Activated T-cell treated with anti-CD3 and anti-CD28 coated beads for 1 hour (primary cell): ENCODE results near the gene PLCL2.

ENCODE experiments used
- DNase-seq: peaks from one replicate; pipeline ENCODE4 v3.0.0-alpha.2; 2020; ENCODE audit warnings: low read depth

PLCL2 gene

DNA sequence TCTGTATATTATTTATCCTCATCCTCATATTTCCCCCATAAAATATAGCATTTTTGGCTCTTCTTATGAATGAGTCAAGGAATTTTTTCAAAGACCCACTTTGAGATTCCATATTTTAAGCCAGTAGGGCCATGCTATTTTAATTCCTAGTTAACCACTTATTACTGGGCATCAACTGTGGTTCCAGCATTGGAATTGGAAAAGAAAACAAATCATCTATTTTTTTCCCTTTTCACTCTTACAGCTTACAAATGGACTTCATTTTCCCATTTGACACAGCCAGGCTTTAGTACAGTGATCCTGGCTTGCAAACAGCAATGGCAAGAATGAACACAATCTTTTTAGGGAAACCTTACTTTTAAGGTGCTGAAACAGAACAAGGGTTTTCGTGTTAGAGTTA lies 19.4 kb upstream of the PLCL2 start:
- DNase-seq: no peak

DNA sequence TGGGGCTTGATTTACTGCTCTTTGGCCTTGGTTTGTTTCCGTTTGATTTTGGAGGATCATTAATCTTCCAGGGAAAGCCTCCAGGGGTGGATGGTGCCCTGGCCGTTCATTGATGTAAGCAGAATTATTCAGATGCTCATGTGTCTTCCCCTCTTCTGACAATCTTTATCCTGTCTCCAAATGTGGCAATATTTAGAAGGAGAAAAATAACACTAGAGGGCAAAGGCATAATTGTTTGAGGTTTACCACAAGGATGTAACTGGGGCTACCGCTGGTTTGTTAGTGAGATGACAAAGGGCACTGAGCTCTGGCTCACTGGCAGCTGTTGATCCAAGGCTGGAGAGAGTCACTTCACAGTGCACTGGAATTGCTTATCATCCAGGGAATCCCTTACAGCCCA lies 18.2 kb upstream of the PLCL2 start:
- DNase-seq: no peak

GRCh38 chr3:16868513-16868912 lies 16.2 kb upstream of the PLCL2 start:
- no peak for DNase-seq

DNA sequence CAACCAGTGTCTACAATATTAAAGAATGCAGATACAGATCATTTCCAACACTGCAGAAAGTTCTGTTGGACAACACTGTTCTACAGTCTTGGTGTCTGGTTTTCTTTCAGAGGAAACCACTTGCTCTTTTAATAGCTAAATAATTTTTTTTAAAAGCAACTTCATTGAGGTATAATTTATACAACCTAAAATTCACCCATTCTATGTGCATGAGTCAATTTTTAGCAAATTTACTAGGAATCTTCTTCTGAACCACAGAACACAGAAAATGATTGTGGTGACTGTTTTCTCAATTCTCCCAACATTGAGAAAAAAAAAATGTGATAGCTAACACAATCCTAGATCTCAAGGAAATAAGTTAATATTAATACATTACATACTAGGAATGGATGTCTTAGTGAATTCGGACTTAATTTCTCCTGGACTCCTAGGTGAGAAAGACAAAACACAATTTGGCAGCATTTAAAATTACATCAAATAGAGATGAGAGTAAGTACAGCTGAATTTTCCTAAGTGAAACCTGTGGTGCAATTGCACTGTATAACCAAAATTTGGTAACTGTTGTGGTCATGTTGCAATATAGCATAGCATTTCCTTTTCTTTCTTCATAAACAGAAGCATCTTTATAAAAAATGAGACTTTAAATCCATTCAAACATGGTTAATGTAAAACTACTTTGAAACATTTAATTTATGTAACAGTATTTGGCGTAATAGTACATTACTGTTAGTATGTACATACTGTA lies 15.3 kb upstream of the PLCL2 start:
- no peak for DNase-seq

DNA sequence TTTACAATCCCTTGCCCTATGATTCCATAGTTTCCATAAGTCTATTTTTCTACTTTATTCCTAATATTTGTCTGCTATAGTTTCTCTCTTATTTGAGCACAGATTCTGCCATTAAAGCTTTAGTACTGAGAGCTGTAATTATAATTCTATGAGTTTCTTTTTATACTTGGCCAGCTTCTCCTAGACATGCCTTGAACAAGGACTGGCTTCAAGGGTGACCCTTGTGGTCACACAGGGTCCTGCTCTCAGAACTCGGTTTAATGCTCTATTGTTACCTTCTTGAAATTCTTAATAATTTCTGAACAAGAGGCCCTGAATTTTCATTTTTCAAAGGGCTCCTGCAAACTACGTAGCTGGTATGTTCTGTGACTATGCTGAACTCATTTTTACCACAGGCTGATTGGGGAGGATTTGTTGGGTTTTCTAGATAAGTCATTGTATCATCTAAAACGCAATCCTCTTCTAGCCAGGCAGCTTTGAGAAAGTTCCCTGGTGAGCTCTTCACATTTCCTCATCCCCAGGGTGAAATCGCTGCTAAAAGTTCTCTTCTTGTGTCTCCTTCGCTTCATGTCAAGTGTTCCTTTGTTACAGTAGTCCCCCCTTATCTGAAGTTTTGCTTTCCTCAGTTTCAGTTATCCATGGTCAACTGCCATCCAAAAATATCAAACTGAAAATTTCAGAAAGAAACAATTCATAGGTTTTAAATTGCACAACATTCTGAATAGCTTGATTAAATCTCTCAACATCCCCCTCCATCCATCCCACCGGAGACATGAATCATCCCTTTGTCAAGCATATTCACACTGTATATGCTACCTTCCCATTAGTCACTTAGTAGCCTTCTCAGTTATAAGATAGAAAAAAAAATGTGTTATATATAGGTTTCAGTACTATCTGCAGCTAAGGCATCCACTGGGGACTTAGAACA lies 12.6 kb upstream of the PLCL2 start:
- no peak for DNase-seq

DNA sequence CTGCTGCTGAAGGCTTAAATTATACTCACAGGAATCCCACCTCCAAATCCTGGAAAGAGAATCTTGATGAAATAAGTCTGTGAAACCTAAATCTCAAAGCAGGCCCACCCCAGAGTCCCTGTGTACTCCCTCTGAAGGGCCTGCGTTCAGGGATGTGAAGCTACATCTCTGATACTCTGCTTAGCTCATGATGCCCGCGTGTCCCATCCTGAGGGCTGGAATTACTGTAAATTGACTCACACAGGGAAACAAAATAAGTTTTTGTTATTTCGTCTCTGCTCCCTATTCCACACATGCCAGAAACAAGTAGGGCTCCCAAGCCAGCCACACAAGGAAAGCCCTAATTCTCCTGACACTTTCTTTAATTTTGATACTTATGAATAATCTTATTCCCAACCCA lies 10.9 kb upstream of the PLCL2 start:
- no peak for DNase-seq

DNA sequence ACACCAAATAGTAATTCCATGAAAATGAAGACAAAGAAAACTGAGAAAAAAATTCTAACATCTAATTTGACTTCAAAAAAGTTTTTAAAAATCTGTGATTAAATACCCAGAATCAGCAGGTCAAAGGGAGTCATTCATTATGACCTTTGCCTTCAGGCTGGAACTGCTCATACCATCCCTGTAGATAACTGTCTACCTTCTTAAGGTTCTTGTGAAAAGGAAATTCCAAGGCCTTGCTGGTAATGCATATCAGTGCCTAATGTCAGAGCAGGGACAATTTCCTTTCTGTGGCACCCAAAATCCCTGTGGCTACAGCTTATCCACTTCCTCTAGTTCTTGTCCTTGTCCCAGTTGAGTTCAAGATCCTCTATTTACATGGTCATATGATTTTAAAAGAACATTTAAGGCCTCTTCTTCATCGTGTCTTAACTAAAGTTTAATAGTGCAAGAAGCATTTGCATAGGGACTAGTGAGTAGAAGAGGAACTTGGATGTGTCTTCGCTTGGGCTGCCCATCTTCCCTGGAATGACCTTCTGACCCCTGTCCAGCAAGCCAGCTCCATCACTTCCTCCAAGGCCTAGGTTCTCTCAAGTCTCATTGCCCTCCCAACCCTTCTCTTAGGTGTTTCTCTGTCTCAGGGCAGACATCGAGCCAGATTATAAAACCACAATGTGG lies 8.7 kb upstream of the PLCL2 start:
- DNase-seq: no peak

DNA sequence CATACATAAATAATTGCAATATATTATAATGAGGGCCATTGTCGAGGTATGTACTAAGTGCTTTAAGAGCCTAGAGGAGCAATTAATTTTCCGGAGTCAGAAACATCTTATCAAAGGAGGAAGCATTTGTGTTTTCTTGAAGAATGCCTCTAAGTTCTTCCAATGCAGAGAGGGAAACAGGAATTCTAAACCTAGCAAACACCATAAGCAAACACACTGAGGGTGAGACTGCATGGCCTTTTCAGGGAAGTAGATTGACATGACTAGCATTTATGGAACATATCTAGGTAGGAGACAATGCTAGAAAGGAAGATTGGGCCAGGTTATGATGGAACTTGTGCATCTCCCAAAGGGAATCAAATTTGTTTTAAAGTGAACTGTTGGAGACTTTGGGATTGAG lies 7.2 kb upstream of the PLCL2 start:
- DNase-seq: no peak

- no peak for DNase-seq
These were observed 6.8 kb upstream of the PLCL2 start for GRCh38 chr3:16877911-16878310.

- no peak for DNase-seq
These were observed 2.7 kb upstream of the PLCL2 start for GRCh38 chr3:16881896-16882630.

- no peak for DNase-seq
These were observed 1.6 kb upstream of the PLCL2 start for GRCh38 chr3:16883057-16883722.

DNA sequence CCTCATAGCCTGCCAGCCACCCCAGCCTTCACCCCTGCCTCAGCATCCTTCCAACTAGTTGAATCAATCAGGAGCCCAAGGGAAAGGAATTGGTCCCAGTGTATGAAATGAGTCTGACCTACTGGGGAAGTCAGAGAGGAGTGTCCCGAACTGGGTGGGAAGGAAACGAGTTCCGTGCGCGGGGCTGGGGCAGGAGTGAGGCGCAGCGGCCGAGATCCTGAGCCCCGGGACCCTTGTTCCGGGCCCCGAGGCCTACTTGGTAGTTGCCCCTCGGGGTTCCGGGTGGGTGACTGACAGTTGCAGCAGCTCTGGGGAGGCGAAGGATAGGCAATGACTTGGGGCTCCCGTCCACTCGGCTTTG lies 1.1 kb upstream of the PLCL2 start:
- DNase-seq: no peak

DNA sequence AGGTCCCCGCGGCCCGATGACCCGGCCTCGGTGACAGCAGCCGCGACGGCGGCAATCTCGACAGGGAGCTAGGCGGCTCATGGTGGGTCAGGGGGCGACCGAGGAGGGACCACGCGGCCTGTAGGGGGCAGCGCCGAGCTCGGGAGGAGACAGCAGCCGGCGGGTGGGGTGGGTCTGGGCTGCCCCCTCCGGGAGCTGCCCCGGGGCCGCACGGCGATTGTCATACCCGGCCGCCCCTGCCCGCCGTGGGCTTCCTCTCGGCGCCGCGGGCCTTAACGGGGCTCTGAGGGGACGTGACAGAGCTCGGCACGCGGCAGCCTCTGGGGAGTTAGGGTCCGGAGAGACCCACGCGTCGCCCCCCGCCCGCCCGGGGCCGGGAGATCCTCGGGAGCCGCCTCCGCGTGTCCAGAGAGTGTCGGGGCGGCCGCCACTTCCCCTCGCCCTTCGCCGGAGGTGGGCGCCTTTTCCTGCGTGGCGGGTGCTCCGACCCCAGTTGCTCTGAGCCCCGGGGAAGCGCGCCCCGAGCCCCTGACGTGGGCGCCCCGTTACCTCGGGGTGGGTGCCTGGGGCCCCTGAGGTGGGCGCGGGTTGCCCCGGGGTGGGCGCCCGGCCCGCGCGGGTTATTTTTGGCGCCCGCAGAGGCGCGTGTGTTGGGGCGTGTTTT lies 539 bp upstream of the PLCL2 start:
- DNase-seq: peak; percentile 66

DNA sequence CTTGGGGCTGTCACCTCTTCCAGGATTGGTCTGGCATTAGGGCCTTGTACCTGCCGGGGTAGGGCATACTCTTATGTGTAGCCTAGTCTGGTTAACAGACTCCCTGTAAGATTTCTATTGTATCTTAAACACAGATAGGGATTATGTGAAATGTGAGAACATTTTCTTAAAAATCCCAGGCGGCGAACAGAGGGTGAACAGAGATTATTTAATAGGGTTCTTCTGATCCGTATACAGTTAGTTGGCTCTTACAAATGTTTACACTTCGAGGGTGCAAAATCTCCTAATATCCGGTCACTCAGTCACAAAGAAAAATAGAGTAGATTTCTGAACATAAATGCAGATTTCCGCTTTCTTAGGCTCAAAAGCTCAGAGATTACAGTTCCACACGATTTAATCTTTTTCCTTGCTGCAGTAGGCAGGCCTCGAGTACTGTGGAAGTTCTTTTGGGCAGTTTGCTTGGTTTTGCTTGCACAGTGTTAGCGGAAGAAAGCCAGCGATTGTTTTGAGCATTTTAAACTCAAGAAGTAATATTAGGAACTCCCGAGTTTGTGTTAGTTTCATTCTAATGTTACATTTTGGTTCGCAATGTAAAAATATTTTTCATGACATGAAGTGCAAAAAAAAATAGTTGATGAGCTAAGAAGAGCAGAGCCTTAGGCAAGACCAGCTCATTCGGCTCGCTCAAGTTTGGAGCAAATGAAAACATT lies 993 bp downstream of the PLCL2 start:
- no peak for DNase-seq

DNA sequence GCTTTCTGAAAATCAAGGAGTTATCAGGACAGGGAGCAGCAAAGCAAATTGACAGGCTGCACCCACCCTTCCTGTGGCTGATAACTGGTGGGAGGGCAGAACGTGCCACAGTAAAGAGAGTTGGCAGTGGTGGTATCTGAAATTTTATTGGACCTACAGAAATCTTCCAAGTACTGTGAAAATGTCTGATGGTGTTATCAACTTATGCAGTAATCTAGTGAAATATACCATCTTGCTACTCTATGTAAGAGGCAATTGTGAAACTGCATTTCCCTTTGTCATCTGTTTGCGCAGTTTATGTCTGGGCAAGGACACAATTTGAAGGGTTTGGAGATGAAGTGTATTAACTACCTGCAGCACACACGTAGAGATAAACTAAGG lies 1.5 kb downstream of the PLCL2 start:
- DNase-seq: no peak

GRCh38 chr3:16887130-16887529 lies 2.4 kb downstream of the PLCL2 start:
- DNase-seq: no peak

- DNase-seq: no peak
These were observed 3.6 kb downstream of the PLCL2 start for GRCh38 chr3:16888356-16888755.

DNA sequence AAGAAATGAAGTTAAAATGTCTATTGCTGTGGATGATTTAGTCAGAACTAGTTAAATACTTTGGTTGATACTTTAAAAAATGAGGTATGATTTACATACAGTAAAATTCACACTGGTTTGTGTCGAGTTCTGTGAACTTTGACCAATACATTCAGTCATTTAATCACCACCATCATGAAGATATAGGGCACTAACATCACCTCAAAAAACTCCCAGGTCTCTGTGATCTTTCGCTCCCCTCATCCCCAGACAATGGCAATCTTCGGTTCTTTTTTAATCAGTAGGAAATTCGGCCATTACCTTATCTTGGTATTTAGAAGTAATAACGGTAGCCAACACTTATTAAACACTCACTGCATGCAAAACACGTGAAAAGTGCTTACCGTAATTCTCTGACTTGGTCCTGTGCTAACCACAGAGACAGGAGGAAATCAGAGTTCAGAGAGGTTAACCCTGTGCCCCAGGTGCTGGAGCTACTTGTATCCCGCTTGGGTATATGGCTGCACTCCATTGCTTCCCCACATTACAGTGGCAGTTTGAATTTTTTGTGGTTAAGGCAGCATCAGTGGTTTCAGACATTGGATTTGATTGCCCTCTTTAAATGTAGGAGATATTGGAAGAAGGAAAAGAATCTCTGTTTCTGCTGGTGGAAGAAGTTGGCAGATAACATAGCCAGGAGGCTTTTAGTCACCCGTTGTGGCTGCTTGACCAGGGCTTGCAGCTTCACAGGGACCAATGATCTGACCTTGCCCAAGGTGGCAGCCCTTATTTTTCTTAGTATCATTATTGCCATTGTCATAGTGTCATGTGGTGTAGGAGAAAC lies 4.2 kb downstream of the PLCL2 start:
- no peak for DNase-seq

- DNase-seq: no peak
These were observed 6.0 kb downstream of the PLCL2 start for GRCh38 chr3:16890597-16891333.
